Cardiac muscle cell (in vitro differentiated cells and primary cell): ENCODE measurements around the gene SLC43A3. TPM values are rescaled to one million over a fixed set of nuclear protein-coding genes. Genes with fewer than 3 reads are reported as not detected.

Experiments
- DNase-seq, 2 donors: peaks; one replicate each; pipeline versions ENCODE4 v3.0.0 to v3.0.0-alpha.2; 2010 to 2017; ENCODE audit warnings: low read depth in 1 of 2, low spot score in 1 of 2
- H3K27ac ChIP-seq: fragments of 200-600 bp; sonication (generic); 2 replicates; pipeline ENCODE4 v1.5.1; 2016
- H3K27me3 ChIP-seq: fragments of 200-600 bp; sonication (generic); 2 replicates; pipeline ENCODE4 v1.6.0; 2016; ENCODE audit warnings: control low read depth
- H3K36me3 ChIP-seq: fragments of 200-600 bp; sonication (generic); 2 replicates; pipeline ENCODE4 v1.5.1; 2016; ENCODE audit warnings: control low read depth
- H3K4me1 ChIP-seq: fragments of 200-600 bp; sonication (generic); 2 replicates; pipeline ENCODE4 v1.8.1; 2017; ENCODE audit warnings: low read depth, mild to moderate bottlenecking, mixed run types
- H3K4me3 ChIP-seq: fragments of 200-600 bp; sonication (generic); 2 replicates; pipeline ENCODE4 v1.5.1; 2016; ENCODE audit warnings: mild to moderate bottlenecking
- H3K9me3 ChIP-seq: fragments of 200-600 bp; sonication (generic); 2 replicates; pipeline ENCODE4 v1.5.1; 2017; ENCODE audit warnings: low read depth, mild to moderate bottlenecking, control low read depth
- CTCF ChIP-seq: IDR thresholded peaks from 2 replicates; pipeline ENCODE4 v1.5.1; 2012; ENCODE audit warnings: low read depth, mild to moderate bottlenecking, low read length
- polyA plus RNA-seq: library from polyadenylated mRNA; unstranded; fragments of >200 nt; fragmentation: Nextera tagmentation; extraction: Ambion mirVana; gene quantifications from 2 replicates; pipeline ENCODE4 v1.2.1, GENCODE V29; 2016
- total RNA-seq: library from RNA; depleted of rRNA; stranded (reverse); fragments of >200 nt; gene quantifications from 2 replicates; pipeline ENCODE4 v1.2.3, GENCODE V29; 2016

Gene SLC43A3
- total and polyA plus RNA-seq, 2 experiments from 2014 or later: 1.7 to 6.8 TPM

- TF ChIP-seq CTCF: no peak
- no peak overlapping the region for H3K27ac ChIP-seq
Observed at GRCh38 chr11:57425565-57426438, 1.1 kb downstream of the SLC43A3 start.

GRCh38 chr11:57424792-57425564 is 1.9 kb downstream of the SLC43A3 start:
- H3K4me3 ChIP-seq: no peak overlapping the region
- H3K27me3 ChIP-seq: peaks cover 2% of the 10 kb centered on the region
- H3K4me1 ChIP-seq: no peaks in the 10 kb centered on the region
- H3K9me3 ChIP-seq: no peaks in the 10 kb centered on the region
- DNase-seq: peak in 1 of 2 donors; percentile 97
- no peaks in the 10 kb centered on the region for H3K36me3 ChIP-seq
- H3K27ac ChIP-seq: no peak overlapping the region
- TF ChIP-seq CTCF: no peak

More at GRCh38 chr11:57425565-57426438, 1.1 kb downstream of the SLC43A3 start:
- Histone ChIP-seq H3K4me3 (no peak overlapping the region), H3K27me3 (peaks cover 2% of the 10 kb centered on the region), H3K4me1 (no peaks in the 10 kb centered on the region), H3K9me3 (no peaks in the 10 kb centered on the region), H3K36me3 (no peaks in the 10 kb centered on the region)
- peak in 1 of 2 donors; percentile 62 for DNase-seq

- no peak for DNase-seq
- no peak for TF ChIP-seq CTCF
Observed at GRCh38 chr11:57424137-57424791, 2.7 kb downstream of the SLC43A3 start.

GRCh38 chr11:57422669-57423068 is 4.3 kb downstream of the SLC43A3 start:
- no peak for TF ChIP-seq CTCF
- H3K4me1 ChIP-seq: no peaks in the 10 kb centered on the region
- no peaks in the 10 kb centered on the region for H3K9me3 ChIP-seq

More at GRCh38 chr11:57424137-57424791, 2.7 kb downstream of the SLC43A3 start:
- Histone ChIP-seq H3K9me3 (no peaks in the 10 kb centered on the region), H3K27me3 (no peaks in the 10 kb centered on the region), H3K36me3 (no peaks in the 10 kb centered on the region), H3K27ac (no peak overlapping the region), H3K4me1 (no peaks in the 10 kb centered on the region), H3K4me3 (no peak overlapping the region)

GRCh38 chr11:57421805-57422204 is 5.1 kb downstream of the SLC43A3 start:
- Histone ChIP-seq H3K27ac (no peak overlapping the region), H3K27me3 (no peaks in the 10 kb centered on the region), H3K36me3 (no peaks in the 10 kb centered on the region), H3K4me1 (no peaks in the 10 kb centered on the region), H3K4me3 (no peak overlapping the region), H3K9me3 (no peaks in the 10 kb centered on the region)
- no peak for DNase-seq
- TF ChIP-seq CTCF: no peak

More at GRCh38 chr11:57422669-57423068, 4.3 kb downstream of the SLC43A3 start:
- no peaks in the 10 kb centered on the region for H3K27me3 ChIP-seq
- H3K27ac ChIP-seq: no peak overlapping the region
- no peaks in the 10 kb centered on the region for H3K36me3 ChIP-seq
- no peak overlapping the region for H3K4me3 ChIP-seq
- no peak for DNase-seq
